HepG2 (cell line): ENCODE measurements around the gene DST. TPM values are rescaled to one million over a fixed set of nuclear protein-coding genes. Genes with fewer than 3 reads are reported as not detected.

ENCODE experiments used
- ATAC-seq: fragments of 200-7000 bp; cut with Tn5 transposase; 3 replicates; pipeline ENCODE4 v1.9.1; 2020; ENCODE audit warnings: mild to moderate bottlenecking, moderate library complexity
- BruUV-seq: library from RNA; stranded (reverse); fragments of 400-500 nt; replicated peaks from 2 replicates; lab custom pipeline; 2021; lab: Mats Ljungman, UMichigan
- CTCF ChIA-PET: fragments of 300-600 bp; formaldehyde crosslinking; extraction: SDS; loops from one replicate; lab custom pipeline; 2021; ENCODE audit warnings: low total read pairs, inconsistent platforms, low intra/inter-chr PET ratio; lab: Yijun Ruan, JAX
- POLR2A ChIA-PET: fragments of 350-600 bp; sonication (Branson Sonifier 250); formaldehyde crosslinking; loops from one replicate; lab custom pipeline; 2020; ENCODE audit warnings: antibody characterized with exemption, inconsistent platforms; lab: Yijun Ruan, JAX
- DNase-seq: peaks from one replicate; pipeline ENCODE4 v3.0.0-alpha.2; 2015; ENCODE audit warnings: low spot score
- FAIRE-seq: peaks from 3 replicates; lab custom pipeline; 2011; peaks lifted over from hg19 to GRCh38; lab: Jason Lieb, UNC
- H2AFZ ChIP-seq: one replicate; pipeline ENCODE4 v1.6.1; 2011; ENCODE audit warnings: low read length, inconsistent platforms
- H3K27ac ChIP-seq: fragments of 300-600 bp; 3 replicates; pipeline ENCODE4 v1.8.0; 2011; ENCODE audit warnings: mixed run types, mild to moderate bottlenecking, mixed read lengths, low read length, inconsistent platforms; ENCODE audit not compliant: insufficient read depth; ENCODE audit errors: extremely low read length
- H3K27me3 ChIP-seq, 2 experiments: fragments of 200-600 bp in 1 of 2; 2 replicates in 1 of 2; 3 replicates in 1 of 2; pipeline versions ENCODE4 v1.6.0 to v1.8.0; 2011; ENCODE audit warnings: low read length in 2 of 2, mild to moderate bottlenecking in 2 of 2, moderate library complexity in 2 of 2, inconsistent platforms in 1 of 2; ENCODE audit not compliant: insufficient read depth in 2 of 2, control insufficient read depth in 1 of 2
- H3K36me3 ChIP-seq, 2 experiments: fragments of 200-600 bp in 1 of 2; replicated peaks in 1 of 2; 2 replicates in 1 of 2; 3 replicates in 1 of 2; pipeline versions ENCODE4 v1.5.1 to v1.8.0; 2011; ENCODE audit warnings: low read length in 2 of 2, inconsistent platforms in 1 of 2; ENCODE audit not compliant: insufficient read depth in 2 of 2, control insufficient read depth in 1 of 2
- H3K4me1 ChIP-seq: 2 replicates; pipeline ENCODE4 v1.5.1; 2012; ENCODE audit warnings: low read length, inconsistent platforms; ENCODE audit not compliant: insufficient read depth
- H3K4me2 ChIP-seq: 2 replicates; pipeline ENCODE4 v1.6.0; 2011; ENCODE audit warnings: low read depth, low read length, inconsistent platforms
- H3K4me3 ChIP-seq, 3 experiments: fragments of 200-600 bp in 1 of 3; sonication (generic), shearing (Covaris generic) in 1 of 3; replicated peaks in 1 of 3; 2 replicates each; pipeline ENCODE4 v1.5.1; 2011 to 2016; ENCODE audit warnings: low read length in 3 of 3, inconsistent platforms in 2 of 3, low read depth in 2 of 3, mild to moderate bottlenecking in 2 of 3, control low read depth in 1 of 3, mixed read lengths in 1 of 3; ENCODE audit not compliant: insufficient read depth in 1 of 3
- H3K79me2 ChIP-seq: one replicate; pipeline ENCODE4 v1.6.1; 2011; ENCODE audit warnings: low read length, inconsistent platforms; ENCODE audit not compliant: insufficient read depth
- H3K9ac ChIP-seq: 2 replicates; pipeline ENCODE4 v1.6.0; 2011; ENCODE audit warnings: mild to moderate bottlenecking, low read depth, low read length, inconsistent platforms; ENCODE audit not compliant: insufficient read depth
- H3K9me3 ChIP-seq: 2 replicates; pipeline ENCODE4 v1.5.1; 2012; ENCODE audit warnings: mild to moderate bottlenecking, low read length
- H4K20me1 ChIP-seq: 2 replicates; pipeline ENCODE4 v1.6.0; 2011; ENCODE audit warnings: inconsistent platforms, mild to moderate bottlenecking, low read length, moderate library complexity; ENCODE audit not compliant: insufficient read depth
- ARID3A ChIP-seq: IDR thresholded peaks from 2 replicates; pipeline ENCODE4 v1.6.1; 2012; ENCODE audit warnings: low read depth, low read length, improper control_type of control experiment
- CCDC6 ChIP-seq: sonication (generic); formaldehyde crosslinking; IDR thresholded peaks from 2 replicates; pipeline ENCODE4 v1.8.1; 2022; ENCODE audit warnings: mild to moderate bottlenecking, missing genetic modification reagents, moderate library complexity
- FOXO4 ChIP-seq: sonication (generic); formaldehyde crosslinking; conservative IDR thresholded peaks from 2 replicates; pipeline ENCODE4 v1.8.1; 2023; ENCODE audit warnings: missing genetic modification reagents
- HNF4A ChIP-seq: sonication (generic); formaldehyde crosslinking; IDR thresholded peaks from 2 replicates; pipeline ENCODE4 v1.4.0; 2020; ENCODE audit warnings: missing genetic modification reagents
- JUN ChIP-seq: sonication (generic); formaldehyde crosslinking; IDR thresholded peaks from 2 replicates; pipeline ENCODE4 v1.4.0; 2020; ENCODE audit warnings: mild to moderate bottlenecking, missing genetic modification reagents
- MAFF ChIP-seq: IDR thresholded peaks from 2 replicates; pipeline ENCODE4 v1.6.1; 2011; ENCODE audit warnings: low read depth, low read length, improper control_type of control experiment
- MAFK ChIP-seq, 2 experiments: IDR thresholded peaks in 1 of 2; conservative IDR thresholded peaks in 1 of 2; 2 replicates each; pipeline ENCODE4 v1.6.1; 2011; ENCODE audit warnings: improper control_type of control experiment in 2 of 2, low read length in 2 of 2
- NFIC ChIP-seq: IDR thresholded peaks from 2 replicates; pipeline ENCODE4 v1.6.1; 2012; ENCODE audit warnings: mild to moderate bottlenecking, low read length, inconsistent platforms
- SAFB2 ChIP-seq: sonication (generic); formaldehyde crosslinking; IDR thresholded peaks from 2 replicates; pipeline ENCODE4 v1.5.1; 2020; ENCODE audit warnings: missing genetic modification reagents, low read depth, mild to moderate bottlenecking, borderline replicate concordance
- TOE1 ChIP-seq: sonication (generic); formaldehyde crosslinking; IDR thresholded peaks from 2 replicates; pipeline ENCODE4 v1.4.0; 2020; ENCODE audit warnings: mild to moderate bottlenecking, missing genetic modification reagents
- ZMYM4 ChIP-seq: sonication (generic); formaldehyde crosslinking; IDR thresholded peaks from 2 replicates; pipeline ENCODE4 v1.8.1; 2023; ENCODE audit warnings: mild to moderate bottlenecking, missing genetic modification reagents
- ZNF431 ChIP-seq: sonication (generic); formaldehyde crosslinking; IDR thresholded peaks from 2 replicates; pipeline ENCODE4 v1.9.0; 2022; ENCODE audit warnings: missing genetic modification reagents, low read depth, mild to moderate bottlenecking, borderline replicate concordance
- ZNF720 ChIP-seq: sonication (generic); formaldehyde crosslinking; IDR thresholded peaks from 2 replicates; pipeline ENCODE4 v1.4.0; 2020; ENCODE audit warnings: missing genetic modification reagents
- WGBS: methylation state at CpG from one replicate; pipeline ENCODE4 v1.1.6; 2017; ENCODE audit warnings: low lambda C conversion rate; 5-methylcytosine and 5-hydroxymethylcytosine counted together
- in situ Hi-C: cut with HindIII; loops from 2 replicates; pipeline ENCODE4 v1.10.0; 2017; ENCODE audit warnings: low pct_unique_long_range_greater_than_20kb; ENCODE audit not compliant: extremely low pct_ligation_motif_present
- intact Hi-C: fragments of 100-400 bp; cut with micrococcal nuclease; formaldehyde crosslinking; loops from one replicate; pipeline ENCODE4 v1.10.0; 2022; ENCODE audit not compliant: unreplicated experiment
- polyA plus RNA-seq, 8 experiments: library from polyadenylated mRNA; depleted of rRNA in 3 of 8; stranded (reverse) in 7 of 8; unstranded in 1 of 8; fragments of >200 nt; fragmentation: Illumina TruSeq in 4 of 8; extraction: Trizol in 4 of 8; gene quantifications; 2 replicates each; pipeline versions ENCODE4 v1.2.1 to v1.2.3, GENCODE V29; 2011 to 2016; ENCODE audit warnings: low read depth in 4 of 8, missing spikeins in 1 of 8, mixed read lengths in 1 of 8; ENCODE audit not compliant: insufficient read depth in 1 of 8
- total RNA-seq, 5 experiments: library from RNA; depleted of rRNA; stranded (reverse); fragments of >200 nt; fragmentation: Illumina TruSeq; extraction: Trizol; gene quantifications; 2 replicates each; pipeline ENCODE4 v1.2.3, GENCODE V29; 2016; ENCODE audit warnings: low read depth in 1 of 5

The DST gene
- total and polyA plus RNA-seq, 2 of the 13 experiments (the other 11 are each of a cell fraction or from before 2014, with no cell fraction given), result 64.4 to 89.0 TPM

GRCh38 chr6:56552187-56553130, 90.2 kb downstream of the DST start:
- ATAC-seq, result no peak
- no peak overlapping the region for H2AFZ ChIP-seq
- no peak for FAIRE-seq
- H3K4me3 ChIP-seq, result no peak overlapping the region
- DNase-seq, result no peak
- ChIA-PET POLR2A (interaction anchor here (1.3 kb wide), 1 partner anchor 11 kb away, joined by 8 read pairs; no protein-coding TSS in a partner anchor), CTCF (no interaction called here)
- no peaks in the 10 kb centered on the region for H4K20me1 ChIP-seq
- peaks cover 17% of the 10 kb centered on the region for H3K4me1 ChIP-seq
- BruUV-seq, result no TSS peak
- no peak overlapping the region for H3K9ac ChIP-seq
- H3K27ac ChIP-seq, result no peak overlapping the region
- no peaks in the 10 kb centered on the region for H3K9me3 ChIP-seq
- in situ Hi-C loops, result no loop called here
- intact Hi-C loops, result no loop called here
- H3K79me2 ChIP-seq, result no peaks in the 10 kb centered on the region
- no peak overlapping the region for H3K4me2 ChIP-seq
- WGBS, result 95% methylated on average over 7 of the region's 7 CpGs
- peaks cover 5 to 7% of the 10 kb centered on the region in 2 experiments; a peak in 4 of 5 replicates for H3K36me3 ChIP-seq
- peak; percentile 81 for TF ChIP-seq MAFF
- no peak for TF ChIP-seq CCDC6
- TF ChIP-seq ZNF431 (CRISPR knock-in tag), result no peak
- TF ChIP-seq SAFB2 (CRISPR knock-in tag), result no peak
- TF ChIP-seq MAFK (conservative IDR thresholded peaks at IDR 0.05 in 1 of 2, IDR thresholded peaks at IDR 0.05 in 1 of 2; ENCODE audit: low read length in 2 of 2), result peak; percentile 86
- no peaks in the 10 kb centered on the region for H3K27me3 ChIP-seq

GRCh38 chr6:56551409-56552120, 91.1 kb downstream of the DST start:
- no peak overlapping the region for H3K4me3 ChIP-seq
- H3K9me3 ChIP-seq, result no peaks in the 10 kb centered on the region
- no peaks in the 10 kb centered on the region for H3K79me2 ChIP-seq
- H4K20me1 ChIP-seq, result no peaks in the 10 kb centered on the region
- in situ Hi-C loops (no loop called here), intact Hi-C loops (no loop called here)
- FAIRE-seq, result no peak
- H3K36me3 ChIP-seq, result peaks cover 6 to 7% of the 10 kb centered on the region in 2 experiments; a peak in 4 of 5 replicates
- H3K9ac ChIP-seq, result no peak overlapping the region
- H3K27me3 ChIP-seq, result no peaks in the 10 kb centered on the region
- 85% methylated on average over 3 of the region's 3 CpGs for WGBS
- POLR2A ChIA-PET, result no interaction called here
- no peak overlapping the region for H3K4me2 ChIP-seq
- no peak; the same call in 2 of the 3 replicates for ATAC-seq
- DNase-seq, result peak; percentile 31
- CTCF ChIA-PET, result no interaction called here
- no peak overlapping the region for H2AFZ ChIP-seq
- peaks cover 17% of the 10 kb centered on the region for H3K4me1 ChIP-seq
- BruUV-seq, result no TSS peak
- H3K27ac ChIP-seq, result no peak overlapping the region
- TF ChIP-seq HNF4A (CRISPR knock-in tag) (peak; percentile 33; the same call in 1 of the 2 replicates), FOXO4 (CRISPR knock-in tag) (0 out of 2 replicates have a peak, but pooled peaks have one; percentile 60), ARID3A (no peak), ZNF720 (CRISPR knock-in tag) (no peak), ZMYM4 (CRISPR knock-in tag) (0 out of 2 replicates have a peak, but pooled peaks have one; percentile 23), JUN (no peak), TOE1 (CRISPR knock-in tag) (no peak), NFIC (0 out of 2 replicates have a peak, but pooled peaks have one; percentile 25)
